Suprapubic skin (tissue), 4 donors: ENCODE measurements around the gene PDS5A. TPM values are rescaled to one million over a fixed set of nuclear protein-coding genes. Genes with fewer than 3 reads are reported as not detected.
"Not testable (repeated sequence)": the region's sequence is repeated elsewhere in the genome, so short reads cannot be mapped to it uniquely, and the experiment has no call there.

Experiments
- DNase-seq, 2 donors: peaks; one replicate each; pipeline ENCODE4 v3.0.0-alpha.2; 2019; ENCODE audit warnings: low spot score in 2 of 2
- H3K27ac ChIP-seq: fragments of 200-600 bp; sonication (generic); one replicate; pipeline ENCODE4 v1.5.1; 2019
- H3K27me3 ChIP-seq: fragments of 200-600 bp; sonication (generic); one replicate; pipeline ENCODE4 v1.5.1; 2019
- H3K36me3 ChIP-seq: fragments of 200-600 bp; sonication (generic); one replicate; pipeline ENCODE4 v1.5.1; 2019
- H3K4me1 ChIP-seq: fragments of 200-600 bp; sonication (generic); one replicate; pipeline ENCODE4 v1.5.1; 2019
- H3K4me3 ChIP-seq: fragments of 200-600 bp; sonication (generic); one replicate; pipeline ENCODE4 v1.5.1; 2019; ENCODE audit warnings: mild to moderate bottlenecking
- H3K9me3 ChIP-seq: fragments of 200-600 bp; sonication (generic); one replicate; pipeline ENCODE4 v1.5.1; 2019
- EP300 ChIP-seq: sonication (generic); formaldehyde crosslinking; IDR thresholded peaks from one replicate; pipeline ENCODE4 v1.6.1; 2017; ENCODE audit warnings: antibody characterized with exemption
- POLR2A ChIP-seq, 2 donors: fragments of 450-650 bp; IDR thresholded peaks; one replicate each; pipeline ENCODE4 v1.6.1; 2017; ENCODE audit warnings: antibody characterized with exemption in 2 of 2, mild to moderate bottlenecking in 2 of 2, moderate library complexity in 2 of 2
- POLR2AphosphoS5 ChIP-seq, 3 donors: sonication (generic); formaldehyde crosslinking; IDR thresholded peaks; one replicate each; pipeline ENCODE4 v1.6.1; 2017; ENCODE audit warnings: antibody characterized with exemption in 3 of 3
- WGBS: methylation state at CpG from one replicate; pipeline ENCODE4 v1.1.5; 2018; 5-methylcytosine and 5-hydroxymethylcytosine counted together
- total RNA-seq, 4 donors: library from RNA; depleted of rRNA; stranded (reverse); fragments of >200 nt; gene quantifications; one replicate each; pipeline ENCODE4 v1.1.0, GENCODE V29; 2016
- TF ChIP-seq, protein P1 (sequence below), 2 donors: fragments of 200-600 bp in 1 of 2; fragments of 450-650 bp in 1 of 2; sonication (generic) in 1 of 2; IDR thresholded peaks; one replicate each; pipeline ENCODE4 v1.5.1; 2016 to 2019; ENCODE audit warnings: antibody characterized with exemption in 2 of 2, mild to moderate bottlenecking in 1 of 2, moderate library complexity in 1 of 2

The PDS5A gene
- total RNA-seq, 4 donors from 2014 or later: 52.4 to 89.6 (median 68.9) TPM

- TF ChIP-seq POLR2AphosphoS5 (IDR thresholded peaks at IDR 0.05) (no peak), POLR2A (IDR thresholded peaks at IDR 0.05) (no peak), EP300 (no peak)
- TF ChIP-seq, protein P1, sequence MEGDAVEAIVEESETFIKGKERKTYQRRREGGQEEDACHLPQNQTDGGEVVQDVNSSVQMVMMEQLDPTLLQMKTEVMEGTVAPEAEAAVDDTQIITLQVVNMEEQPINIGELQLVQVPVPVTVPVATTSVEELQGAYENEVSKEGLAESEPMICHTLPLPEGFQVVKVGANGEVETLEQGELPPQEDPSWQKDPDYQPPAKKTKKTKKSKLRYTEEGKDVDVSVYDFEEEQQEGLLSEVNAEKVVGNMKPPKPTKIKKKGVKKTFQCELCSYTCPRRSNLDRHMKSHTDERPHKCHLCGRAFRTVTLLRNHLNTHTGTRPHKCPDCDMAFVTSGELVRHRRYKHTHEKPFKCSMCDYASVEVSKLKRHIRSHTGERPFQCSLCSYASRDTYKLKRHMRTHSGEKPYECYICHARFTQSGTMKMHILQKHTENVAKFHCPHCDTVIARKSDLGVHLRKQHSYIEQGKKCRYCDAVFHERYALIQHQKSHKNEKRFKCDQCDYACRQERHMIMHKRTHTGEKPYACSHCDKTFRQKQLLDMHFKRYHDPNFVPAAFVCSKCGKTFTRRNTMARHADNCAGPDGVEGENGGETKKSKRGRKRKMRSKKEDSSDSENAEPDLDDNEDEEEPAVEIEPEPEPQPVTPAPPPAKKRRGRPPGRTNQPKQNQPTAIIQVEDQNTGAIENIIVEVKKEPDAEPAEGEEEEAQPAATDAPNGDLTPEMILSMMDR (IDR thresholded peaks at IDR 0.05): no peak
- H3K27me3 ChIP-seq: no peaks in the 10 kb centered on the region
- no peak overlapping the region for H3K4me3 ChIP-seq
- H3K36me3 ChIP-seq: peaks cover 53% of the 10 kb centered on the region
- DNase-seq: no peak
- H3K27ac ChIP-seq: no peak overlapping the region
- WGBS: 83% methylated on average over 3 of the region's 3 CpGs
- no peaks in the 10 kb centered on the region for H3K4me1 ChIP-seq
- no peaks in the 10 kb centered on the region for H3K9me3 ChIP-seq
These were observed 67.6 kb downstream of the PDS5A start for GRCh38 chr4:39910064-39910463.

- no peaks in the 10 kb centered on the region for H3K27me3 ChIP-seq
- H3K9me3 ChIP-seq: no peaks in the 10 kb centered on the region
- H3K4me3 ChIP-seq: no peak overlapping the region
- no peak overlapping the region for H3K27ac ChIP-seq
- 73% methylated on average over 2 of the region's 2 CpGs for WGBS
- H3K36me3 ChIP-seq: peaks cover 49% of the 10 kb centered on the region
- H3K4me1 ChIP-seq: no peaks in the 10 kb centered on the region
- TF ChIP-seq, protein P1 (IDR thresholded peaks at IDR 0.05): no peak
- no peak for TF ChIP-seq POLR2AphosphoS5 (IDR thresholded peaks at IDR 0.05)
- no peak for TF ChIP-seq POLR2A (IDR thresholded peaks at IDR 0.05)
- TF ChIP-seq EP300: no peak
- DNase-seq: no peak
These were observed 69.4 kb downstream of the PDS5A start for GRCh38 chr4:39908284-39908683.

- no peaks in the 10 kb centered on the region for H3K9me3 ChIP-seq
- H3K4me3 ChIP-seq: no peak overlapping the region
- 97% methylated on average over 1 of the region's 1 CpG for WGBS
- no peaks in the 10 kb centered on the region for H3K27me3 ChIP-seq
- no peak for DNase-seq
- TF ChIP-seq, protein P1 (IDR thresholded peaks at IDR 0.05): no peak
- TF ChIP-seq POLR2AphosphoS5 (IDR thresholded peaks at IDR 0.05): no peak
- TF ChIP-seq EP300: no peak
- TF ChIP-seq POLR2A (IDR thresholded peaks at IDR 0.05): no peak
- no peak overlapping the region for H3K27ac ChIP-seq
- peaks cover 39% of the 10 kb centered on the region for H3K36me3 ChIP-seq
- H3K4me1 ChIP-seq: no peaks in the 10 kb centered on the region
These were observed 72.1 kb downstream of the PDS5A start for GRCh38 chr4:39905656-39906055.

DNA sequence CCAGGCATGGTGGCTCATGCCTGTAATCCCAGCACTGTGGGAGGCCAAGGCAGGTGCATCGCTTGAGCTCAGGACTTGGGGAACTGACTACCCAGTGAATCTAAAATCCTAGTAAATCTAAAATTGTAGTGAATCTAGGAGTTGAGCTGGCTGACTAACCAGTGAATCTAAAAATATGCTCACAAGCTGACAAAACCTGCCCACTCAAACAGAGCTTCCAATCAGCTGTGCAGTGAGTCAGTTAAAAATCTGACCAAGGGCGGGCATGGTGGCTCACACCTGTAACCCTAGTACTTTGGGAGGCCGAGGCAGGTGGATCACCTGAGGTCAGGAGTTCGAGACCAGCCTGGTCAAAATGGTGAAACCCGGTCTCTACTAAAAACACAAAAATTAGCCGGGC lies 72.7 kb downstream of the PDS5A start:
- not testable (repeated sequence) for H3K27me3 ChIP-seq, H3K9me3 ChIP-seq, H3K27ac ChIP-seq, DNase-seq, H3K4me1 ChIP-seq, H3K4me3 ChIP-seq
- whole genome bisulfite sequencing: 98% methylated on average over 6 of the region's 6 CpGs
- H3K36me3 ChIP-seq: peaks cover 40% of the 10 kb centered on the region

DNA sequence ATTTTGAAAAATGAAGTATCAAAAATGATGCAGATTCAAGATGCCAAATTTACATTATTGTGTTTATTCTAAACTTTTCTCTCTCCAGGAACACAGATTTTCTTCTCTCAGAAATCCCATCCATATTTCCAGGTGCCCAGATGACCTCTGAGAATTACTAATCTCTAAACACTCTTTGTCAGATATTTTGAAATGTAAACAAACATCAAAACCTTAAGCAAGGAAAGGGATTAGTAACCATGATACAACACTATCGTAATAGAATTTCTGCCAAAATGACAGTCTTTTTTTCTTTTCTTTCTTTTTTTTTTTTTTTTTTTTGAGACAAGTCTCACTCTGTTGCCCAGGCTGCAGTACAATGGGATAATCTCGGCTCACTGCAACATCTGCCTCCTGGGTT lies 76.7 kb downstream of the PDS5A start:
- no peaks in the 10 kb centered on the region for H3K9me3 ChIP-seq
- H3K27me3 ChIP-seq: no peaks in the 10 kb centered on the region
- H3K4me3 ChIP-seq: no peak overlapping the region
- no peak for DNase-seq
- 61% methylated on average over 2 of the region's 2 CpGs for WGBS
- no peak overlapping the region for H3K27ac ChIP-seq
- no peaks in the 10 kb centered on the region for H3K4me1 ChIP-seq
- TF ChIP-seq, protein P1 (IDR thresholded peaks at IDR 0.05): no peak
- TF ChIP-seq EP300 (no peak), POLR2AphosphoS5 (IDR thresholded peaks at IDR 0.05) (no peak), POLR2A (IDR thresholded peaks at IDR 0.05) (no peak)
- H3K36me3 ChIP-seq: peaks cover 55% of the 10 kb centered on the region

DNA sequence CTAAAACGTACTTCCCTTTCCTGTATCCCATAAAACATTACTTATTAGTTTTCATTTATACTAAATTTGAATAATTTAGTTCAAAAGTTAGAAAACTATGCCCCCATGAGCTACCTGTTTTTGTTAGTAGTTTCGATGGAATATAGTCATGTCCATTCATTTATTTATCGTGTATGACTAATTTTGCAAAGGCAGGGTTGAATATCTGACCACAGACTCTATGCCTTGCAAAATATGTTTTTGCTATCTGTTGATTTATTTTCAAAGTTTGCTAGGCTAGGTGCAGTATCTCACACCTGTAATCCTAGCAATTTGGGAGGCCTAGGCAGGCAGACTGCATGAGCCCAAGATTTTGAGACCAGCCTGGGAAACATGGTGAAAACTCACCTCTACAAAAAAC lies 78.4 kb downstream of the PDS5A start:
- Histone ChIP-seq H3K27me3 (no peaks in the 10 kb centered on the region), H3K27ac (no peak overlapping the region), H3K4me3 (no peak overlapping the region), H3K36me3 (peaks cover 72% of the 10 kb centered on the region), H3K4me1 (no peaks in the 10 kb centered on the region), H3K9me3 (no peaks in the 10 kb centered on the region)
- 83% methylated on average over 3 of the region's 3 CpGs for WGBS
- DNase-seq: no peak
- TF ChIP-seq POLR2A (IDR thresholded peaks at IDR 0.05) (no peak), EP300 (no peak), POLR2AphosphoS5 (IDR thresholded peaks at IDR 0.05) (no peak)
- TF ChIP-seq, protein P1 (IDR thresholded peaks at IDR 0.05): no peak
